Caco-2 (cell line): ENCODE measurements around the gene SCG2. TPM values are rescaled to one million over a fixed set of nuclear protein-coding genes. Genes with fewer than 3 reads are reported as not detected.
A peak's percentile ranks its signal among the peaks of the same experiment; 100 is the strongest.

Experiments
- BruUV-seq: library from RNA; stranded (reverse); fragments of 400-500 nt; replicated peaks from 2 replicates; lab custom pipeline; 2021; lab: Mats Ljungman, UMichigan
- CTCF ChIA-PET: fragments of 300-600 bp; sonication (Branson Sonifier 250); formaldehyde crosslinking; loops from one replicate; lab custom pipeline; 2022; ENCODE audit warnings: antibody characterized with exemption; lab: Charles Lee
- POLR2A ChIA-PET: fragments of 300-600 bp; sonication (Branson Sonifier 250); formaldehyde crosslinking; loops from one replicate; lab custom pipeline; 2022; ENCODE audit warnings: antibody characterized with exemption; lab: Charles Lee
- DNase-seq, 2 experiments: peaks; one replicate each; pipeline versions ENCODE4 v3.0.0 to v3.0.0-alpha.2; 2020 to 2022
- H3K27me3 ChIP-seq: replicated peaks from 2 replicates; pipeline ENCODE4 v1.6.0; 2011; ENCODE audit warnings: low read length; ENCODE audit not compliant: control insufficient read depth, insufficient read depth
- H3K36me3 ChIP-seq: 2 replicates; pipeline ENCODE4 v1.5.1; 2011; ENCODE audit warnings: low read length; ENCODE audit not compliant: control insufficient read depth, insufficient read depth
- H3K4me1 ChIP-seq: fragments of 250-450 bp; sonication (Bioruptor Pico); 2 replicates; pipeline ENCODE4 v1.5.1; 2020; ENCODE audit warnings: mild to moderate bottlenecking
- H3K4me3 ChIP-seq: 2 replicates; pipeline ENCODE4 v1.5.1; 2011; ENCODE audit warnings: low read depth, mild to moderate bottlenecking, control low read depth, low read length
- H3K9me3 ChIP-seq: fragments of 250-450 bp; sonication (Bioruptor Pico); 2 replicates; pipeline ENCODE4 v1.5.1; 2020; ENCODE audit warnings: mild to moderate bottlenecking, moderate library complexity
- H3K27ac Mint-ChIP-seq: one replicate; pipeline ENCODE4 v1.8.0; 2022; ENCODE audit warnings: mixed read lengths; ENCODE audit not compliant: unreplicated experiment
- H3K27me3 Mint-ChIP-seq: one replicate; pipeline ENCODE4 v1.8.0; 2022; ENCODE audit warnings: mixed read lengths; ENCODE audit not compliant: insufficient read depth, unreplicated experiment
- H3K36me3 Mint-ChIP-seq: one replicate; pipeline ENCODE4 v1.8.0; 2022; ENCODE audit warnings: mild to moderate bottlenecking, mixed read lengths; ENCODE audit not compliant: insufficient read depth, unreplicated experiment
- H3K4me1 Mint-ChIP-seq: one replicate; pipeline ENCODE4 v1.8.0; 2022; ENCODE audit warnings: low read depth, mixed read lengths; ENCODE audit not compliant: unreplicated experiment
- H3K4me3 Mint-ChIP-seq: one replicate; pipeline ENCODE4 v1.8.0; 2022; ENCODE audit warnings: mild to moderate bottlenecking, moderate library complexity, mixed read lengths; ENCODE audit not compliant: unreplicated experiment
- H3K9me3 Mint-ChIP-seq: one replicate; pipeline ENCODE4 v1.8.0; 2022; ENCODE audit warnings: mixed read lengths; ENCODE audit not compliant: unreplicated experiment
- intact Hi-C: fragments of 100-400 bp; cut with micrococcal nuclease; formaldehyde crosslinking; loops from one replicate; pipeline ENCODE4 v1.10.0; 2022; ENCODE audit not compliant: unreplicated experiment
- total RNA-seq: library from RNA; stranded (reverse); gene quantifications from 2 replicates; pipeline ENCODE4 v1.2.3, GENCODE V29; 2022
- TF ChIP-seq, protein P1 (sequence below), 2 experiments: fragments of 200-600 bp in 1 of 2; IDR thresholded peaks; 1 replicate in 1 of 2; 2 replicates in 1 of 2; pipeline versions ENCODE4 v1.5.1 to v1.8.0; 2011 to 2022; ENCODE audit warnings: antibody characterized with exemption in 1 of 2, control low read depth in 1 of 2, inconsistent platforms in 1 of 2, low read depth in 1 of 2, low read length in 1 of 2, mild to moderate bottlenecking in 1 of 2, moderate library complexity in 1 of 2; ENCODE audit not compliant: insufficient read depth in 1 of 2, severe bottlenecking in 1 of 2, unreplicated experiment in 1 of 2

Gene SCG2
- total RNA-seq, 1 experiment from 2014 or later, result 0.41 TPM

DNA sequence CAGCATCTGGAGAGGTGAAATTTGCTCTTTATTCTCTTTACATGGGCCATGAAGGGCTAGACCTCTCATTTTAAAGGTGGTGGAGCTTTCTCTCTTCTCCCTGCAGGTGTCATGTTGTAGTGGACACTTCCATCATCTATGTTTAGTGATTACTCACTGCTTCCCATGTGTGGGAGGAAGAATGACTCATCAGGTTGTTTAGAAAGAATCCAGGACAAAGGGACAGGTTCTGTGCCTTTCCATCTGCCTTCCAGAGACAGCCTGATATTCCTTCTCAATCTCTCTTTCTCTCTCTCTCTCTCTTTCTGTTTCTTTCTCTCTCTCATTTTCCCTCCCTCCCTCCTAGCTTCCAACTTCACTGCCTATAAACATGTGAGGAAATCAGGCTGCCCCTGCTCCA, 38.7 kb downstream of the SCG2 start:
- Mint-ChIP-seq H3K9me3 (no peaks in the 10 kb centered on the region), H3K27me3 (peaks cover 8% of the 10 kb centered on the region), H3K27ac (no peak overlapping the region), H3K36me3 (no peaks in the 10 kb centered on the region), H3K4me3 (no peak overlapping the region), H3K4me1 (peaks cover 6% of the 10 kb centered on the region)
- CTCF ChIA-PET, result no interaction called here
- TF ChIP-seq, protein P1, sequence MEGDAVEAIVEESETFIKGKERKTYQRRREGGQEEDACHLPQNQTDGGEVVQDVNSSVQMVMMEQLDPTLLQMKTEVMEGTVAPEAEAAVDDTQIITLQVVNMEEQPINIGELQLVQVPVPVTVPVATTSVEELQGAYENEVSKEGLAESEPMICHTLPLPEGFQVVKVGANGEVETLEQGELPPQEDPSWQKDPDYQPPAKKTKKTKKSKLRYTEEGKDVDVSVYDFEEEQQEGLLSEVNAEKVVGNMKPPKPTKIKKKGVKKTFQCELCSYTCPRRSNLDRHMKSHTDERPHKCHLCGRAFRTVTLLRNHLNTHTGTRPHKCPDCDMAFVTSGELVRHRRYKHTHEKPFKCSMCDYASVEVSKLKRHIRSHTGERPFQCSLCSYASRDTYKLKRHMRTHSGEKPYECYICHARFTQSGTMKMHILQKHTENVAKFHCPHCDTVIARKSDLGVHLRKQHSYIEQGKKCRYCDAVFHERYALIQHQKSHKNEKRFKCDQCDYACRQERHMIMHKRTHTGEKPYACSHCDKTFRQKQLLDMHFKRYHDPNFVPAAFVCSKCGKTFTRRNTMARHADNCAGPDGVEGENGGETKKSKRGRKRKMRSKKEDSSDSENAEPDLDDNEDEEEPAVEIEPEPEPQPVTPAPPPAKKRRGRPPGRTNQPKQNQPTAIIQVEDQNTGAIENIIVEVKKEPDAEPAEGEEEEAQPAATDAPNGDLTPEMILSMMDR (IDR thresholded peaks at IDR 0.05; ENCODE audit: insufficient read depth in 1 of 2, low read depth in 1 of 2, low read length in 1 of 2, severe bottlenecking in 1 of 2, unreplicated experiment in 1 of 2), result no peak
- POLR2A ChIA-PET, result no interaction called here
- BruUV-seq, result no TSS peak
- H3K27me3 ChIP-seq, result no peaks in the 10 kb centered on the region
- no peak overlapping the region for H3K4me3 ChIP-seq
- H3K4me1 ChIP-seq, result no peaks in the 10 kb centered on the region
- no peaks in the 10 kb centered on the region for H3K36me3 ChIP-seq
- peak in 1 of 2 experiments; percentile 36 for DNase-seq
- H3K9me3 ChIP-seq, result no peaks in the 10 kb centered on the region
- intact Hi-C loops, result no loop called here

DNA sequence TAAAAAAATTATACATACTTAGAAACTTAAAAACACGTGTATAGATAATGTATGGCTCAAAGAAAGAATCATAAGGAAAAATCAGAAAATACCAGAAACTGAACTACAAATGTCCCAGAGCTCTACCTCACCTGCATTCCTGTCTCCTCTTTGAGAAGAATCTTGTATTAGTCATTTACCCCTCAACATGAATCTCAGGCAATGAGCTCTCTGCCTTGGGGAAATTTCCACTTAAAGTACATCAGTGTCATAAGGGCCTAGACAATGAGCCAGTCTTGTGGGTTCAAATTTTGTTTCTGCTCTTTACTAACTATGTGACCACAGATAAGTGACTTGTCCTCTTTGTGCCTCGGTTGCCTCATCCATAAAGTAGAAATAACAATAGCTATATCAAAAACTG, 40.1 kb downstream of the SCG2 start:
- Mint-ChIP-seq H3K4me1 (peaks cover 6% of the 10 kb centered on the region), H3K9me3 (no peaks in the 10 kb centered on the region), H3K27me3 (peaks cover 4% of the 10 kb centered on the region), H3K36me3 (no peaks in the 10 kb centered on the region), H3K27ac (no peak overlapping the region), H3K4me3 (no peak overlapping the region)
- TF ChIP-seq, protein P1 (IDR thresholded peaks at IDR 0.05; ENCODE audit: insufficient read depth in 1 of 2, low read depth in 1 of 2, low read length in 1 of 2, severe bottlenecking in 1 of 2, unreplicated experiment in 1 of 2), result no peak
- Histone ChIP-seq H3K9me3 (no peaks in the 10 kb centered on the region), H3K4me1 (no peaks in the 10 kb centered on the region), H3K4me3 (no peak overlapping the region), H3K36me3 (no peaks in the 10 kb centered on the region), H3K27me3 (no peaks in the 10 kb centered on the region)
- ChIA-PET POLR2A (no interaction called here), CTCF (no interaction called here)
- no peak for DNase-seq
- no TSS peak for BruUV-seq
- intact Hi-C loops, result no loop called here

DNA sequence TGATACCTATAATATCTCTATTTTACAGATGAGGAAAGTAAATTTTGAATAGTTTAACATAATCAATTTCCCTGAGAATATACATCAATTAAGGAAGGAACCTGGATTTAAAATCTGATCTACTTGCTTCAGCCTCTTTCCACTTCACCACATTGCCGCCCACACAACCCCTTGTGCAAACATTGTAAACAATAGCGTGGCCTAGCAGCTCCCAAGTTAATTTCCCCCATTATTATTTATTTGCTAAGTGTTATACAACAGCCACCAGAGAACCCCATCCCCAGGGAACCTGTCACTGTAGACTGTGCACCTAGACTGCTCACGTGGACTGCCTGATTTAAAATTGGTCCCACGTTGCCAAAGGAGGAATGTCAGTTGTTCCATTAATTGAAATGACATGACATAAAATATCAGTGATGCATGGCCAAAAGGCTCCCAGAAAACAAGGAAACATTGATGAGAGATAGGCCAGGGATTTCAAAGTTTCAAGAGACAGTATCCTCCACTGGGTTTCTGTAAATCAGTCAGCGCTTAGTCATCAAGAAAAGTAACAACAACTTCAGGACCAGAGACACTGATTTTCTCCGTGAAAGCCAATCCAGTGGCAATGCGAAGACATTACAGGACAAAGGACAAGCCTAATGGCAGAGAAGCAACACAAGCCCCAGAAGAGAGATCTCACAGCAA, 41.3 kb downstream of the SCG2 start:
- Histone ChIP-seq H3K4me1 (no peaks in the 10 kb centered on the region), H3K36me3 (no peaks in the 10 kb centered on the region), H3K9me3 (no peaks in the 10 kb centered on the region), H3K27me3 (no peaks in the 10 kb centered on the region), H3K4me3 (no peak overlapping the region)
- H3K36me3 Mint-ChIP-seq, result no peaks in the 10 kb centered on the region
- H3K4me1 Mint-ChIP-seq, result peaks cover 6% of the 10 kb centered on the region
- ChIA-PET POLR2A (no interaction called here), CTCF (no interaction called here)
- intact Hi-C loops, result no loop called here
- TF ChIP-seq, protein P1 (IDR thresholded peaks at IDR 0.05; ENCODE audit: insufficient read depth in 1 of 2, low read depth in 1 of 2, low read length in 1 of 2, severe bottlenecking in 1 of 2, unreplicated experiment in 1 of 2), result no peak
- peaks cover 7% of the 10 kb centered on the region for H3K27me3 Mint-ChIP-seq
- no peak overlapping the region for H3K27ac Mint-ChIP-seq
- no peak for DNase-seq
- H3K4me3 Mint-ChIP-seq, result no peak overlapping the region
- no TSS peak for BruUV-seq
- no peaks in the 10 kb centered on the region for H3K9me3 Mint-ChIP-seq
